ENCODE data around the gene TMA16. TPM values are rescaled to one million over a fixed set of nuclear protein-coding genes. Genes with fewer than 3 reads are reported as not detected.

Gene TMA16
- total and polyA plus RNA-seq, 2 donors: 19.3 to 32.2 TPM

GRCh38 chr4:163492951-163493504 lies 1.5 kb upstream of the TMA16 start:
- Histone ChIP-seq H3K27me3 (ENCODE audit: control insufficient read depth in 2 of 2, insufficient read depth in 1 of 2, low read length in 1 of 2) (no peaks in the 10 kb centered on the region), H3K4me3 (ENCODE audit: low read length in 2 of 2) (no peak overlapping the region), H3K36me3 (ENCODE audit: control insufficient read depth in 2 of 2, insufficient read depth in 2 of 2, low read length in 1 of 2) (no peaks in the 10 kb centered on the region), H3K27ac (ENCODE audit: low read depth in 1 of 2, low read length in 1 of 2) (peak overlapping the region in 1 of 2 donors; percentile 47), H3K4me1 (ENCODE audit: control insufficient read depth in 2 of 2, insufficient read depth in 2 of 2, low read length in 2 of 2) (peaks cover 6 to 9% of the 10 kb centered on the region in 2 donors), H3K9me3 (ENCODE audit: control insufficient read depth in 2 of 2, insufficient read depth in 1 of 2, low read length in 1 of 2) (no peaks in the 10 kb centered on the region)
- WGBS: 96% methylated on average over 6 of the region's 6 CpGs
- peak in 2 of 9 donors; percentile 15 to 46 for DNase-seq (ENCODE audit: low read depth in 6 of 9, low spot score in 9 of 9)

GRCh38 chr4:163493643-163494359 lies 689 bp upstream of the TMA16 start:
- H3K27ac ChIP-seq (ENCODE audit: low read depth in 1 of 2, low read length in 1 of 2): peak overlapping the region; percentile 87 to 88
- H3K4me1 ChIP-seq (ENCODE audit: control insufficient read depth in 2 of 2, insufficient read depth in 2 of 2, low read length in 2 of 2): peaks cover 6 to 9% of the 10 kb centered on the region in 2 donors
- H3K9me3 ChIP-seq (ENCODE audit: control insufficient read depth in 2 of 2, insufficient read depth in 1 of 2, low read length in 1 of 2): no peaks in the 10 kb centered on the region
- H3K36me3 ChIP-seq (ENCODE audit: control insufficient read depth in 2 of 2, insufficient read depth in 2 of 2, low read length in 1 of 2): no peaks in the 10 kb centered on the region
- no peaks in the 10 kb centered on the region for H3K27me3 ChIP-seq (ENCODE audit: control insufficient read depth in 2 of 2, insufficient read depth in 1 of 2, low read length in 1 of 2)
- DNase-seq (ENCODE audit: low read depth in 6 of 9, low spot score in 9 of 9): peak in 1 of 9 donors; percentile 16
- WGBS: 42% methylated on average over 28 of the region's 28 CpGs
- H3K4me3 ChIP-seq (ENCODE audit: low read length in 2 of 2): peak overlapping the region; percentile 88 to 90

- H3K36me3 ChIP-seq (ENCODE audit: control insufficient read depth in 2 of 2, insufficient read depth in 2 of 2, low read length in 1 of 2): no peaks in the 10 kb centered on the region
- no peaks in the 10 kb centered on the region for H3K9me3 ChIP-seq (ENCODE audit: control insufficient read depth in 2 of 2, insufficient read depth in 1 of 2, low read length in 1 of 2)
- H3K27me3 ChIP-seq (ENCODE audit: control insufficient read depth in 2 of 2, insufficient read depth in 1 of 2, low read length in 1 of 2): no peaks in the 10 kb centered on the region
- H3K27ac ChIP-seq (ENCODE audit: low read depth in 1 of 2, low read length in 1 of 2): peak overlapping the region in 1 of 2 donors; percentile 43
- WGBS: 0% methylated on average over 1 of the region's 1 CpG
- peaks cover 6 to 9% of the 10 kb centered on the region in 2 donors for H3K4me1 ChIP-seq (ENCODE audit: control insufficient read depth in 2 of 2, insufficient read depth in 2 of 2, low read length in 2 of 2)
- H3K4me3 ChIP-seq (ENCODE audit: low read length in 2 of 2): peak overlapping the region; percentile 35 to 90
- DNase-seq (ENCODE audit: low read depth in 6 of 9, low spot score in 9 of 9): peak in 2 of 9 donors; percentile 11 to 51
These were observed 1.4 kb downstream of the TMA16 start for GRCh38 chr4:163495900-163496299.

GRCh38 chr4:163500586-163500985 lies 6.1 kb downstream of the TMA16 start:
- Histone ChIP-seq H3K4me1 (ENCODE audit: control insufficient read depth in 2 of 2, insufficient read depth in 2 of 2, low read length in 2 of 2) (peaks cover 3 to 8% of the 10 kb centered on the region in 2 donors), H3K4me3 (ENCODE audit: low read length in 2 of 2) (no peak overlapping the region), H3K9me3 (ENCODE audit: control insufficient read depth in 2 of 2, insufficient read depth in 1 of 2, low read length in 1 of 2) (no peaks in the 10 kb centered on the region), H3K36me3 (ENCODE audit: control insufficient read depth in 2 of 2, insufficient read depth in 2 of 2, low read length in 1 of 2) (no peaks in the 10 kb centered on the region), H3K27me3 (ENCODE audit: control insufficient read depth in 2 of 2, insufficient read depth in 1 of 2, low read length in 1 of 2) (no peaks in the 10 kb centered on the region), H3K27ac (ENCODE audit: low read depth in 1 of 2, low read length in 1 of 2) (no peak overlapping the region)
- DNase-seq (ENCODE audit: low read depth in 6 of 9, low spot score in 9 of 9): no peak
- WGBS: 98% methylated on average over 1 of the region's 1 CpG

- 95% methylated on average over 3 of the region's 3 CpGs for WGBS
- H3K4me3 ChIP-seq (ENCODE audit: low read length in 2 of 2): no peak overlapping the region
- no peaks in the 10 kb centered on the region for H3K27me3 ChIP-seq (ENCODE audit: control insufficient read depth in 2 of 2, insufficient read depth in 1 of 2, low read length in 1 of 2)
- H3K9me3 ChIP-seq (ENCODE audit: control insufficient read depth in 2 of 2, insufficient read depth in 1 of 2, low read length in 1 of 2): no peaks in the 10 kb centered on the region
- DNase-seq (ENCODE audit: low read depth in 6 of 9, low spot score in 9 of 9): no peak
- H3K27ac ChIP-seq (ENCODE audit: low read depth in 1 of 2, low read length in 1 of 2): no peak overlapping the region
- H3K4me1 ChIP-seq (ENCODE audit: control insufficient read depth in 2 of 2, insufficient read depth in 2 of 2, low read length in 2 of 2): peaks cover 0 to 2% of the 10 kb centered on the region in 2 donors
- H3K36me3 ChIP-seq (ENCODE audit: control insufficient read depth in 2 of 2, insufficient read depth in 2 of 2, low read length in 1 of 2): peaks cover 0 to 22% of the 10 kb centered on the region in 2 donors
These were observed 10.9 kb downstream of the TMA16 start for GRCh38 chr4:163505374-163505773.

GRCh38 chr4:163515198-163515597 lies 20.7 kb downstream of the TMA16 start:
- no peaks in the 10 kb centered on the region for H3K4me1 ChIP-seq (ENCODE audit: control insufficient read depth in 2 of 2, insufficient read depth in 2 of 2, low read length in 2 of 2)
- H3K27me3 ChIP-seq (ENCODE audit: control insufficient read depth in 2 of 2, insufficient read depth in 1 of 2, low read length in 1 of 2): no peaks in the 10 kb centered on the region
- DNase-seq (ENCODE audit: low read depth in 6 of 9, low spot score in 9 of 9): no peak
- H3K36me3 ChIP-seq (ENCODE audit: control insufficient read depth in 2 of 2, insufficient read depth in 2 of 2, low read length in 1 of 2): peaks cover 19 to 51% of the 10 kb centered on the region in 2 donors
- WGBS: over 99% methylated on average over 8 of the region's 8 CpGs
- H3K27ac ChIP-seq (ENCODE audit: low read depth in 1 of 2, low read length in 1 of 2): no peak overlapping the region
- no peaks in the 10 kb centered on the region for H3K9me3 ChIP-seq (ENCODE audit: control insufficient read depth in 2 of 2, insufficient read depth in 1 of 2, low read length in 1 of 2)
- H3K4me3 ChIP-seq (ENCODE audit: low read length in 2 of 2): no peak overlapping the region

GRCh38 chr4:163523791-163524365 lies 29.4 kb downstream of the TMA16 start:
- no peak for DNase-seq (ENCODE audit: low read depth in 6 of 9, low spot score in 9 of 9)
- 96% methylated on average over 3 of the region's 3 CpGs for WGBS
- Histone ChIP-seq H3K4me1 (ENCODE audit: control insufficient read depth in 2 of 2, insufficient read depth in 2 of 2, low read length in 2 of 2) (peaks cover 3 to 6% of the 10 kb centered on the region in 2 donors), H3K27me3 (ENCODE audit: control insufficient read depth in 2 of 2, insufficient read depth in 1 of 2, low read length in 1 of 2) (no peaks in the 10 kb centered on the region), H3K9me3 (ENCODE audit: control insufficient read depth in 2 of 2, insufficient read depth in 1 of 2, low read length in 1 of 2) (no peaks in the 10 kb centered on the region), H3K4me3 (ENCODE audit: low read length in 2 of 2) (no peak overlapping the region), H3K36me3 (ENCODE audit: control insufficient read depth in 2 of 2, insufficient read depth in 2 of 2, low read length in 1 of 2) (peaks cover 13 to 40% of the 10 kb centered on the region in 2 donors), H3K27ac (ENCODE audit: low read depth in 1 of 2, low read length in 1 of 2) (no peak overlapping the region)

- no peak overlapping the region for H3K27ac ChIP-seq (ENCODE audit: low read depth in 1 of 2, low read length in 1 of 2)
- no peak overlapping the region for H3K4me3 ChIP-seq (ENCODE audit: low read length in 2 of 2)
- peaks cover 10 to 30% of the 10 kb centered on the region in 2 donors for H3K36me3 ChIP-seq (ENCODE audit: control insufficient read depth in 2 of 2, insufficient read depth in 2 of 2, low read length in 1 of 2)
- no peaks in the 10 kb centered on the region for H3K9me3 ChIP-seq (ENCODE audit: control insufficient read depth in 2 of 2, insufficient read depth in 1 of 2, low read length in 1 of 2)
- H3K4me1 ChIP-seq (ENCODE audit: control insufficient read depth in 2 of 2, insufficient read depth in 2 of 2, low read length in 2 of 2): peaks cover 3 to 6% of the 10 kb centered on the region in 2 donors
- H3K27me3 ChIP-seq (ENCODE audit: control insufficient read depth in 2 of 2, insufficient read depth in 1 of 2, low read length in 1 of 2): no peaks in the 10 kb centered on the region
- DNase-seq (ENCODE audit: low read depth in 6 of 9, low spot score in 9 of 9): no peak
- whole genome bisulfite sequencing: 98% methylated on average over 3 of the region's 3 CpGs
These were observed 31.5 kb downstream of the TMA16 start for GRCh38 chr4:163525982-163526381.

- Histone ChIP-seq H3K4me1 (ENCODE audit: control insufficient read depth in 2 of 2, insufficient read depth in 2 of 2, low read length in 2 of 2) (peaks cover 3 to 6% of the 10 kb centered on the region in 2 donors), H3K9me3 (ENCODE audit: control insufficient read depth in 2 of 2, insufficient read depth in 1 of 2, low read length in 1 of 2) (no peaks in the 10 kb centered on the region), H3K27me3 (ENCODE audit: control insufficient read depth in 2 of 2, insufficient read depth in 1 of 2, low read length in 1 of 2) (no peaks in the 10 kb centered on the region), H3K27ac (ENCODE audit: low read depth in 1 of 2, low read length in 1 of 2) (no peak overlapping the region), H3K36me3 (ENCODE audit: control insufficient read depth in 2 of 2, insufficient read depth in 2 of 2, low read length in 1 of 2) (peaks cover 7 to 22% of the 10 kb centered on the region in 2 donors), H3K4me3 (ENCODE audit: low read length in 2 of 2) (no peak overlapping the region)
- WGBS: 95% methylated on average over 2 of the region's 2 CpGs
- no peak for DNase-seq (ENCODE audit: low read depth in 6 of 9, low spot score in 9 of 9)
These were observed 32.7 kb downstream of the TMA16 start for GRCh38 chr4:163527172-163527571.
